Measurements from ENCODE around the gene P2RX4. TPM values are rescaled to one million over a fixed set of nuclear protein-coding genes. Genes with fewer than 3 reads are reported as not detected.

The P2RX4 gene
- polyA plus RNA-seq, 1 experiment = 18.9 TPM

DNA sequence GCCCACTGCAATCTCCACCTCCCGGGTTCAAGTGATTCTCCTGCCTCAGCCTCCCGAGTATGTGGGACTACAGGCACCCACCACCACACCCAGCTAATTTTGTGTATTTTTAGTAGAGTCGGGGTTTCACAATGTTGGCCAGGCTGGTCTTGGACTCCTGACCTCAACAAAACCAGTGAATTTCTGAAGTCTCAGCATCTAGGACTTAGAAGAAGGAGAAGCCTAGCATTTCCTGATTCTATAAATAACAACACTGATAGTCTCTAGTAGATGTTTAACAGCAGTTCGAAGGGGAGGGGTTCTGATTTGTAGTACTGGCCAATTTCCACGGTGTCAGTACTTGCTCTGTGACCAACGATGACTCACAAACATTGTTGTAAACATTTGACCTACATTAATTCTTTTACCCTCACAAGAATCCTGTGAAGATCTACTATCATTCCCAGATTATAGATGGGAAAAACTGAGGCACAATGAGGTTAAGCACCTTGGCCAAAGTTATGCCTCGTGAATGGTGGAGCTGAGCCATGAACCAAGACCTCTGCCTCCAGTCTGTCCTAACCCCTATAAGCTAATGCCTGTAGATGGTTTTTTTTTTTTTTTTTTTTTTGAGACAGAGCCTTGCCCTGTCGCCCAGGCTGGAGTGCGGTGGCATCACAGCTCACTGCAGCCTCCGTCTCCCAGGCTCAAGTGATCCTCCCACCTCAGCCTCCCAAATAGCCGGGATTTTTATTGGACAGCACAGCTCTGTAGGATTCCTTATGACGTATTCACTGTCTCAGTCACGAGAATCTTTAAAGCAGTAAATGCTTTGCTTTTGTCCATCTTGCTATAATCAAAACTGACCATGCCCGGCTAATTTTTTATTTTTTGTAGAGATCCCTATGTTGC, 5.2 kb downstream of the P2RX4 start:
- H3K27ac ChIP-seq (ENCODE audit: low read depth, low read length) = no peak overlapping the region
- CTCF ChIA-PET = interaction anchor here (0.6 to 2.7 kb wide), 2 partner anchors 15 to 638 kb away, joined by 3 to 13 read pairs; no protein-coding TSS in a partner anchor

DNA sequence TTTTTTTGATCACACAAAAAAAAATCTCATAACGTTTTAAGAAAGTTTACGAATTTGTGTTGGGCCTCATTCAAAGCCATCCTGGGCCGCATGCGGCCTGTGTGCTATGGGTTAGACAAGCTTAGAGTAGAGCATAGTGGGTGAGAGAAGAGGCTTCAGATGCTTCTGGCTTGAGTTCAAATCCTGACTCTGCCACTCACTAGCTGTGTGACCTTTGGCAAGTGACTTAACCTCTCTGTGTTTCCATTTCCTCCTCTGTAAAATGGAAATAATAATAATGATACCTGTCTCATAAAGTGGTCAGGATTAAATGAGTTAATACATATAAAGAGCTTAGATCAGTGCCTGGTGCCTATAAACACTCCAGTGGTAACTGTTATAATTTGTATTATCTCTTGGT, 6.2 kb downstream of the P2RX4 start:
- ChIA-PET CTCF (interaction anchor here (2.7 kb wide), 1 partner anchor 14 kb away, joined by 13 read pairs; no protein-coding TSS in a partner anchor), POLR2A (no interaction called here)
- H3K27ac ChIP-seq (ENCODE audit: low read depth, low read length) = no peak overlapping the region
- H3K9me3 ChIP-seq (ENCODE audit: control insufficient read depth, insufficient read depth, low read length) = no peaks in the 10 kb centered on the region
- TF ChIP-seq, protein P1, sequence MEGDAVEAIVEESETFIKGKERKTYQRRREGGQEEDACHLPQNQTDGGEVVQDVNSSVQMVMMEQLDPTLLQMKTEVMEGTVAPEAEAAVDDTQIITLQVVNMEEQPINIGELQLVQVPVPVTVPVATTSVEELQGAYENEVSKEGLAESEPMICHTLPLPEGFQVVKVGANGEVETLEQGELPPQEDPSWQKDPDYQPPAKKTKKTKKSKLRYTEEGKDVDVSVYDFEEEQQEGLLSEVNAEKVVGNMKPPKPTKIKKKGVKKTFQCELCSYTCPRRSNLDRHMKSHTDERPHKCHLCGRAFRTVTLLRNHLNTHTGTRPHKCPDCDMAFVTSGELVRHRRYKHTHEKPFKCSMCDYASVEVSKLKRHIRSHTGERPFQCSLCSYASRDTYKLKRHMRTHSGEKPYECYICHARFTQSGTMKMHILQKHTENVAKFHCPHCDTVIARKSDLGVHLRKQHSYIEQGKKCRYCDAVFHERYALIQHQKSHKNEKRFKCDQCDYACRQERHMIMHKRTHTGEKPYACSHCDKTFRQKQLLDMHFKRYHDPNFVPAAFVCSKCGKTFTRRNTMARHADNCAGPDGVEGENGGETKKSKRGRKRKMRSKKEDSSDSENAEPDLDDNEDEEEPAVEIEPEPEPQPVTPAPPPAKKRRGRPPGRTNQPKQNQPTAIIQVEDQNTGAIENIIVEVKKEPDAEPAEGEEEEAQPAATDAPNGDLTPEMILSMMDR (IDR thresholded peaks at IDR 0.05; ENCODE audit: low read depth, low read length) = no peak
- no peak for DNase-seq (ENCODE audit: low read depth, low spot score)
- no peak overlapping the region for H3K4me3 ChIP-seq (ENCODE audit: low read depth, low read length)
- H3K27me3 ChIP-seq (ENCODE audit: control insufficient read depth, insufficient read depth, low read length) = no peaks in the 10 kb centered on the region

More for the DNA sequence above, 5.2 kb downstream of the P2RX4 start:
- TF ChIP-seq, protein P1 (IDR thresholded peaks at IDR 0.05; ENCODE audit: low read depth, low read length) = no peak
- POLR2A ChIA-PET = no interaction called here
- DNase-seq (ENCODE audit: low read depth, low spot score) = peak; percentile 75
- H3K27me3 ChIP-seq (ENCODE audit: control insufficient read depth, insufficient read depth, low read length) = no peaks in the 10 kb centered on the region
- no peaks in the 10 kb centered on the region; the same call in 1 of the 2 replicates for H3K9me3 ChIP-seq (ENCODE audit: control insufficient read depth, insufficient read depth, low read length)
- H3K4me3 ChIP-seq (ENCODE audit: low read depth, low read length) = no peak overlapping the region

DNA sequence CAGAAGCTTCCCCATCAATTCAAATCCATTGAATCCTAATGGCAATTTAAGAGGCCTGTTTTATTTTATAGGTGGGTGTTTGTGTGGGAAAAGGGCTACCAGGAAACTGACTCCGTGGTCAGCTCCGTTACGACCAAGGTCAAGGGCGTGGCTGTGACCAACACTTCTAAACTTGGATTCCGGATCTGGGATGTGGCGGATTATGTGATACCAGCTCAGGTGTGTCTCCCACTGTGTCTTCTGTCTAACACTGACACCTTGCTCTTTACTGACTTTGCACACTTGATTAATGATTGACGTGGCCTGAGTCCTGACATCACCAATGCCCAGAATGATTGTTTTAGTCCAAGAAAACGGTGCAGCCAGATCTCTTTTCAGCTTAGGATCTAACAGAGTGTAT, 7.1 kb downstream of the P2RX4 start:
- no peak for DNase-seq (ENCODE audit: low read depth, low spot score)
- POLR2A ChIA-PET = no interaction called here
- Histone ChIP-seq H3K9me3 (ENCODE audit: control insufficient read depth, insufficient read depth, low read length) (no peaks in the 10 kb centered on the region), H3K4me3 (ENCODE audit: low read depth, low read length) (no peak overlapping the region), H3K27ac (ENCODE audit: low read depth, low read length) (no peak overlapping the region), H3K27me3 (ENCODE audit: control insufficient read depth, insufficient read depth, low read length) (no peaks in the 10 kb centered on the region)
- CTCF ChIA-PET = interaction anchor here (2.7 kb wide), 1 partner anchor 13 kb away, joined by 13 read pairs; no protein-coding TSS in a partner anchor
- TF ChIP-seq, protein P1 (IDR thresholded peaks at IDR 0.05; ENCODE audit: low read depth, low read length) = no peak

DNA sequence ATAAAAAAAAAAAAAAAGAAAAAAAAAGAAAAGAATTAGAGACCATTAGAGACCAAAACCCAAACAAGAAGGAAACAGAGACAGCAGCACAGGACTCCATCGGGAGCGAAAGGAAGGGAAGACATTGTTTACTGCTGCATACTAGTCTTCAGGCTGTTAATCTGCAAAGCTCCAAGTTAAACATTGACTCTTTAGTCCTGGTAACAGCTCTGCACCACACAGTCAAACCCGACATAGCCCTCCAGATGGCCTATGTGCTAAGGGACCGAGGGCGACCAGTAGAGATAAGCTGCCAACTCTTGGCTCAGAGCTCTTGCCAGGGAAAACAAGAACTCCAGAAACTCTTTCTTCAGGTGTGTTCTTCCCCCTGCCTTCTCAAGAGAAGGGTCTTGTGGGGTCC, 7.8 kb downstream of the P2RX4 start:
- no peaks in the 10 kb centered on the region for H3K27me3 ChIP-seq (ENCODE audit: control insufficient read depth, insufficient read depth, low read length)
- TF ChIP-seq, protein P1 (IDR thresholded peaks at IDR 0.05; ENCODE audit: low read depth, low read length) = no peak
- CTCF ChIA-PET = no interaction called here
- no peaks in the 10 kb centered on the region for H3K9me3 ChIP-seq (ENCODE audit: control insufficient read depth, insufficient read depth, low read length)
- H3K4me3 ChIP-seq (ENCODE audit: low read depth, low read length) = no peak overlapping the region
- POLR2A ChIA-PET = no interaction called here
- no peak for DNase-seq (ENCODE audit: low read depth, low spot score)
- no peak overlapping the region for H3K27ac ChIP-seq (ENCODE audit: low read depth, low read length)
